Measurements from ENCODE around the gene SCG2.

The SCG2 gene

DNA sequence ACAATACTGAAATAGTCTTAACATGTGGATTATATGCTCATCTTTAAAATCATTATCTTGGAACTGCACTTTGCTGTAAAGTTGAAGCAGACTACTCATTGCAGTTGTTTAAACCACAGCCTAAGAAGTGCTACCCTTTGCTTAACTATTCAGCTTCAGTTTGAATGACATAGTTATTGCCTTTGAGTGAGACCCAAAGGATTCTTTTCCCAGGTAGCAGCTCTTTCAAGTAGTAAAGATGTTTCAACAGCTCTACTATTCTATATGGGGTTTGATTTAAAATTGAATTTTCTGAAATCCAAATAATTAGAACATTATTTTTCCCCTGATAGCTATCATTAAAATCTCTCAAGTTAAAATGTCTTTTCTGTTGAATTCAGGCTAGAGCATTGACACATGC lies 1.1 kb downstream of the SCG2 start:
- Histone ChIP-seq H3K9me3 (ENCODE audit: insufficient read depth, low read length, severe bottlenecking) (no peaks in the 10 kb centered on the region), H3K36me3 (ENCODE audit: insufficient read depth, low read length) (no peaks in the 10 kb centered on the region), H3K9ac (ENCODE audit: low read depth, low read length) (no peak overlapping the region), H3K27me3 (ENCODE audit: insufficient read depth, low read length, poor library complexity) (no peaks in the 10 kb centered on the region), H3K79me2 (ENCODE audit: insufficient read depth, low read length) (no peaks in the 10 kb centered on the region), H2AFZ (ENCODE audit: low read depth, low read length) (no peak overlapping the region), H3K4me2 (ENCODE audit: insufficient read depth, low read length) (no peak overlapping the region), H3K4me1 (ENCODE audit: insufficient read depth, low read length) (peaks cover 12% of the 10 kb centered on the region; the same call in 1 of the 2 replicates), H4K20me1 (ENCODE audit: insufficient read depth, low read length) (no peaks in the 10 kb centered on the region), H3K4me3 (ENCODE audit: low read depth in 1 of 2, low read length in 2 of 2) (no peak overlapping the region), H3K27ac (ENCODE audit: low read length) (no peak overlapping the region)
- DNase-seq, result no peak
- no peak for TF ChIP-seq EZH2 (IDR thresholded peaks at IDR 0.05; ENCODE audit: borderline replicate concordance, low read depth, low read length, severe bottlenecking)
- TF ChIP-seq, protein P1, sequence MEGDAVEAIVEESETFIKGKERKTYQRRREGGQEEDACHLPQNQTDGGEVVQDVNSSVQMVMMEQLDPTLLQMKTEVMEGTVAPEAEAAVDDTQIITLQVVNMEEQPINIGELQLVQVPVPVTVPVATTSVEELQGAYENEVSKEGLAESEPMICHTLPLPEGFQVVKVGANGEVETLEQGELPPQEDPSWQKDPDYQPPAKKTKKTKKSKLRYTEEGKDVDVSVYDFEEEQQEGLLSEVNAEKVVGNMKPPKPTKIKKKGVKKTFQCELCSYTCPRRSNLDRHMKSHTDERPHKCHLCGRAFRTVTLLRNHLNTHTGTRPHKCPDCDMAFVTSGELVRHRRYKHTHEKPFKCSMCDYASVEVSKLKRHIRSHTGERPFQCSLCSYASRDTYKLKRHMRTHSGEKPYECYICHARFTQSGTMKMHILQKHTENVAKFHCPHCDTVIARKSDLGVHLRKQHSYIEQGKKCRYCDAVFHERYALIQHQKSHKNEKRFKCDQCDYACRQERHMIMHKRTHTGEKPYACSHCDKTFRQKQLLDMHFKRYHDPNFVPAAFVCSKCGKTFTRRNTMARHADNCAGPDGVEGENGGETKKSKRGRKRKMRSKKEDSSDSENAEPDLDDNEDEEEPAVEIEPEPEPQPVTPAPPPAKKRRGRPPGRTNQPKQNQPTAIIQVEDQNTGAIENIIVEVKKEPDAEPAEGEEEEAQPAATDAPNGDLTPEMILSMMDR (IDR thresholded peaks at IDR 0.05; ENCODE audit: borderline replicate concordance, extremely low read depth, low read length, poor library complexity, severe bottlenecking), result no peak
- no peak for ATAC-seq (ENCODE audit: insufficient read depth, low read depth)

DNA sequence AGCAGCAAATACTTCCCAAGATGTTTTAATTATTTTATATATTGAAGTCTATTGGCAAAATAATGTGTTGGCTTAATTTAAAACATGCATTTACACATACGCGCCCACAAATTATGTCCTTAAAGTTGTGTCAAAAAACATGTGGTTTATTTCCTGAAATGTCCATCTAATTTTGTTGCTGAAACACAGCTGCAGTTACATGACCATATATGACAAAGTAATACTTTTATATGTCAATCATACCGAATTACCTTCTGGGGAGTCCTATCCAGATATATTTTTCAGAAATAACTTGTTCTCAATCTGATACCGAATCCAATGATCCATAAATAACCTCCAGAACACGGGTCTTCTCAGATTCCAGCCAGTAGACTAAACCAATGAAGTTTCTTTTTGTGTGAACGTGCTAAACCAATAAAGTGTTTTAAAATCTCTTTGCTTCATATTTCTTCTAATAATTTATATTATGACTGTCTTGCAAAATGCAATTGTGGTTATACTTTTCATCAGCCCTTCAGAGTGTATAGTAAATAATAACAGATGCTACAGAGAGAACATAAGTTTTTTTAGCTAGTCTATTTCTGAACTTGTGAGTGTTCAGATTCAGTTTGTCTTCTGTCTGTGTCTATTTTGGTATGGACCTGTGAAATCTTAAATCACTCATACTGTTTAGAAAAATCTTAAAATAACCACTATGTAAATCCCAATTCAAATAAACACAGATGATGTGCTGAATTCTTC lies 2.4 kb downstream of the SCG2 start:
- no peak for ATAC-seq (ENCODE audit: insufficient read depth, low read depth)

DNA sequence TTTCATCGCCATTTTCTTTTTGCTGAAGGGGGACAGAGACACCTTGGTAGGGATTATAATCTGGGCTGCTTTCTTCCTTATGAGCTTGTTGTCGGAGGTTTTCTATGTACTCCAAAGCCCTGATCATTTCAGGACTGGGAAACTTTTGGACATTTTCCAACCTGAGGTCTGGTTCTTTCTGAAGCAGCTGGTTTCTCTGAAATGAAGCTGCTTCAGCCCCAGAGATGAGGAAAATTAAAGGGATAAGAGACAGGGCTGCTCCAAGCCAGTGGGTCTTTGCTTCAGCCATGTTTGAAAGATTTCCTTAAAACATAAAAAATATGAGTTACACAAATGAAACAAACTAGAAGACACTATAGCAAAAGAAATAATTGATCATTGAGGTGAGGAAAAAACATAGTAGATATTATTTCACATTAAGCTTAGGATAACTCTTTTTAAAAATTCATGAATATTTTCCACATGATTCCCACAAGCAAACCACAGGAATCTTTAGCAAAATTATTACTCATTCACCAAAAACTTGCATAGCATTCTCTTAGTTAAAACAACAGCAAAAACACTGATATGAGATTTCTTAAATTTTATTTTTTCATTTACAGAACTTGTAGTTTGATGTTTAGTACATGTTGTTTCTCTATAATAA lies 3.0 kb downstream of the SCG2 start:
- Histone ChIP-seq H3K4me2 (ENCODE audit: insufficient read depth, low read length) (no peak overlapping the region), H3K27ac (ENCODE audit: low read length) (no peak overlapping the region), H3K4me1 (ENCODE audit: insufficient read depth, low read length) (peaks cover 12% of the 10 kb centered on the region; the same call in 1 of the 2 replicates)

More for the DNA sequence above, 2.4 kb downstream of the SCG2 start:
- Histone ChIP-seq H4K20me1 (ENCODE audit: insufficient read depth, low read length) (no peaks in the 10 kb centered on the region), H3K4me1 (ENCODE audit: insufficient read depth, low read length) (peaks cover 12% of the 10 kb centered on the region; the same call in 1 of the 2 replicates), H3K9me3 (ENCODE audit: insufficient read depth, low read length, severe bottlenecking) (no peaks in the 10 kb centered on the region), H2AFZ (ENCODE audit: low read depth, low read length) (no peak overlapping the region), H3K27ac (ENCODE audit: low read length) (no peak overlapping the region), H3K36me3 (ENCODE audit: insufficient read depth, low read length) (no peaks in the 10 kb centered on the region), H3K79me2 (ENCODE audit: insufficient read depth, low read length) (no peaks in the 10 kb centered on the region), H3K27me3 (ENCODE audit: insufficient read depth, low read length, poor library complexity) (no peaks in the 10 kb centered on the region), H3K4me2 (ENCODE audit: insufficient read depth, low read length) (no peak overlapping the region), H3K9ac (ENCODE audit: low read depth, low read length) (no peak overlapping the region), H3K4me3 (ENCODE audit: low read depth in 1 of 2, low read length in 2 of 2) (no peak overlapping the region)
- DNase-seq, result no peak
- TF ChIP-seq, protein P1 (IDR thresholded peaks at IDR 0.05; ENCODE audit: borderline replicate concordance, extremely low read depth, low read length, poor library complexity, severe bottlenecking), result no peak
- TF ChIP-seq EZH2 (IDR thresholded peaks at IDR 0.05; ENCODE audit: borderline replicate concordance, low read depth, low read length, severe bottlenecking), result no peak

More for the DNA sequence above, 3.0 kb downstream of the SCG2 start:
- ATAC-seq (ENCODE audit: insufficient read depth, low read depth) (no peak), DNase-seq (no peak)
- Histone ChIP-seq H3K79me2 (ENCODE audit: insufficient read depth, low read length) (no peaks in the 10 kb centered on the region), H3K27me3 (ENCODE audit: insufficient read depth, low read length, poor library complexity) (no peaks in the 10 kb centered on the region), H3K9me3 (ENCODE audit: insufficient read depth, low read length, severe bottlenecking) (no peaks in the 10 kb centered on the region), H4K20me1 (ENCODE audit: insufficient read depth, low read length) (no peaks in the 10 kb centered on the region), H3K9ac (ENCODE audit: low read depth, low read length) (no peak overlapping the region), H2AFZ (ENCODE audit: low read depth, low read length) (no peak overlapping the region), H3K36me3 (ENCODE audit: insufficient read depth, low read length) (no peaks in the 10 kb centered on the region), H3K4me3 (ENCODE audit: low read depth in 1 of 2, low read length in 2 of 2) (no peak overlapping the region)
- TF ChIP-seq, protein P1 (IDR thresholded peaks at IDR 0.05; ENCODE audit: borderline replicate concordance, extremely low read depth, low read length, poor library complexity, severe bottlenecking), result no peak
- no peak for TF ChIP-seq EZH2 (IDR thresholded peaks at IDR 0.05; ENCODE audit: borderline replicate concordance, low read depth, low read length, severe bottlenecking)
